Retinal pigment epithelial cell (primary cell): Measurements from ENCODE around the gene ACAD8.
A peak's percentile ranks its signal among the peaks of the same experiment; 100 is the strongest.

Source experiments
- DNase-seq: peaks from one replicate; pipeline ENCODE4 v3.0.0-alpha.2; 2010; ENCODE audit warnings: low read depth
- H3K4me3 ChIP-seq: 2 replicates; pipeline ENCODE4 v1.5.1; 2011; ENCODE audit warnings: mild to moderate bottlenecking, low read length, control low read depth, moderate library complexity
- TF ChIP-seq, protein P1 (sequence below): conservative IDR thresholded peaks from 2 replicates; pipeline ENCODE4 v1.5.1; 2011; ENCODE audit warnings: low read depth, low read length, control low read depth, inconsistent platforms

Gene ACAD8

DNA sequence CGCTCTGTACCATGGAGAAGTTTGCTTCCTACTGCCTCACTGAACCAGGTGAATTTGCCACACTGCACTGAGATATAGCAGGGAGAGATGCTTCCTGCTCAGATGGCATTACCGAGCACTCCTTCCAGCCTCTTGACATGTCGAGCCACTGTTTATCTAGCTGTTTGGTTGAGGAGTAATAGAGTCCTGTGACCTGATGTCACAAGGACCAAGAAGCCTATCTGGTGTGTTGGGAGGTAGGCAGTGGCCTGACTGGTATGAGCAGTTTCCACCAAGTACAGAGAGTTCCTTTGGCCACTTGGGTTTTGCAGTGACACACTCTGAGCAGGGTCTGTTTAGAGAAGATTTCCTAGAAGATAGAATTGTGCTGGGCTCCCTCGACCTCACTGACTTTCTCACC lies 5.2 kb downstream of the ACAD8 start:
- H3K4me3 ChIP-seq, result no peak overlapping the region
- no peak for DNase-seq
- TF ChIP-seq, protein P1, sequence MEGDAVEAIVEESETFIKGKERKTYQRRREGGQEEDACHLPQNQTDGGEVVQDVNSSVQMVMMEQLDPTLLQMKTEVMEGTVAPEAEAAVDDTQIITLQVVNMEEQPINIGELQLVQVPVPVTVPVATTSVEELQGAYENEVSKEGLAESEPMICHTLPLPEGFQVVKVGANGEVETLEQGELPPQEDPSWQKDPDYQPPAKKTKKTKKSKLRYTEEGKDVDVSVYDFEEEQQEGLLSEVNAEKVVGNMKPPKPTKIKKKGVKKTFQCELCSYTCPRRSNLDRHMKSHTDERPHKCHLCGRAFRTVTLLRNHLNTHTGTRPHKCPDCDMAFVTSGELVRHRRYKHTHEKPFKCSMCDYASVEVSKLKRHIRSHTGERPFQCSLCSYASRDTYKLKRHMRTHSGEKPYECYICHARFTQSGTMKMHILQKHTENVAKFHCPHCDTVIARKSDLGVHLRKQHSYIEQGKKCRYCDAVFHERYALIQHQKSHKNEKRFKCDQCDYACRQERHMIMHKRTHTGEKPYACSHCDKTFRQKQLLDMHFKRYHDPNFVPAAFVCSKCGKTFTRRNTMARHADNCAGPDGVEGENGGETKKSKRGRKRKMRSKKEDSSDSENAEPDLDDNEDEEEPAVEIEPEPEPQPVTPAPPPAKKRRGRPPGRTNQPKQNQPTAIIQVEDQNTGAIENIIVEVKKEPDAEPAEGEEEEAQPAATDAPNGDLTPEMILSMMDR, result no peak

- TF ChIP-seq, protein P1, result no peak
- DNase-seq, result no peak
- no peak overlapping the region for H3K4me3 ChIP-seq
Measured at GRCh38 chr11:134260503-134260902, 7.1 kb downstream of the ACAD8 start.

GRCh38 chr11:134260983-134261382 lies 7.6 kb downstream of the ACAD8 start:
- TF ChIP-seq, protein P1, result no peak
- no peak overlapping the region for H3K4me3 ChIP-seq
- no peak for DNase-seq

GRCh38 chr11:134261626-134262488 lies 8.5 kb downstream of the ACAD8 start:
- TF ChIP-seq, protein P1, result peak; percentile 75
- H3K4me3 ChIP-seq, result no peak overlapping the region
- no peak for DNase-seq

GRCh38 chr11:134264966-134265764 lies 11.8 kb downstream of the ACAD8 start:
- TF ChIP-seq, protein P1, result no peak
- no peak for DNase-seq
- H3K4me3 ChIP-seq, result no peak overlapping the region

DNA sequence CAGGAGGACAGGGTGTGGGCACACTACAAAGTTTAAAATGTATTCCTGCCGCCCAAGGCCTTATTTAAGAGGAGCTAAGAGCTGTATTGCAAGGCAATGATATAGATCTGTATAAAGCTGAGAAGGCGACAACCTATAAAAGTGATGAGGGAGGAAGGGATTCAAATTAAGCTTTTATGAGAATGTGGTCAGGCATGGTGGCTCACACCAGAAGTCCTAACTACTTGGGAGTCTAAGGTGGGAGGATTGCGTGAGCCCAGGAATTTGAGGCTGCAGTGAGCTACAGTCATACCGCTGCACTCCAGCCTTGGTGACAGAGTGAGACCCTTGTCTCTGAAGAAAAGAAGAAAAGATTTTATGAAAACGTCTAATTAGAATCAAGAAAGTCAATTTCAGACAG lies 13.1 kb downstream of the ACAD8 start:
- DNase-seq, result no peak
- TF ChIP-seq, protein P1, result no peak
- no peak overlapping the region for H3K4me3 ChIP-seq
